ENCODE measurements around the gene POU6F1.

The POU6F1 gene

GRCh38 chr12:51209259-51209658, 8.6 kb downstream of the POU6F1 start:
- TF ChIP-seq CTCF (IDR thresholded peaks at IDR 0.05; ENCODE audit: low read length) (no peak), EZH2 (IDR thresholded peaks at IDR 0.05; ENCODE audit: borderline replicate concordance, low read length) (no peak)
- no peaks in the 10 kb centered on the region for H3K9me2 ChIP-seq (ENCODE audit: low read depth, low read length)
- no peaks in the 10 kb centered on the region for H3K4me1 ChIP-seq (ENCODE audit: insufficient read depth, low read length, severe bottlenecking)
- H3K9ac ChIP-seq (ENCODE audit: low read length), result no peak overlapping the region
- H3K4me2 ChIP-seq (ENCODE audit: low read length), result no peak overlapping the region
- no peaks in the 10 kb centered on the region for H3F3A ChIP-seq (ENCODE audit: insufficient read depth, low read length)
- no peaks in the 10 kb centered on the region for H3K27me3 ChIP-seq (ENCODE audit: insufficient read depth, low read length)
- H3K4me3 ChIP-seq (ENCODE audit: low read depth, low read length, poor library complexity, severe bottlenecking), result no peak overlapping the region
- no peaks in the 10 kb centered on the region for H4K20me1 ChIP-seq (ENCODE audit: insufficient read depth, low read length)
- H3K27ac ChIP-seq (ENCODE audit: low read depth, low read length, poor library complexity, severe bottlenecking), result no peak overlapping the region
- H3K9me3 ChIP-seq (ENCODE audit: low read length), result no peaks in the 10 kb centered on the region
- H3K79me2 ChIP-seq (ENCODE audit: insufficient read depth, low read length), result no peaks in the 10 kb centered on the region
- H2AFZ ChIP-seq (ENCODE audit: low read length), result no peak overlapping the region
- H3K36me3 ChIP-seq (ENCODE audit: insufficient read depth, low read length), result no peaks in the 10 kb centered on the region

- TF ChIP-seq EZH2 (IDR thresholded peaks at IDR 0.05; ENCODE audit: borderline replicate concordance, low read length), result no peak
- no peak for TF ChIP-seq CTCF (IDR thresholded peaks at IDR 0.05; ENCODE audit: low read length)
- no peaks in the 10 kb centered on the region for H3K27me3 ChIP-seq (ENCODE audit: insufficient read depth, low read length)
- no peak overlapping the region for H2AFZ ChIP-seq (ENCODE audit: low read length)
Observed at GRCh38 chr12:51208016-51208660, 9.7 kb downstream of the POU6F1 start.

GRCh38 chr12:51205350-51205749, 12.5 kb downstream of the POU6F1 start:
- Histone ChIP-seq H2AFZ (ENCODE audit: low read length) (no peak overlapping the region), H3K79me2 (ENCODE audit: insufficient read depth, low read length) (no peaks in the 10 kb centered on the region), H3F3A (ENCODE audit: insufficient read depth, low read length) (no peaks in the 10 kb centered on the region), H3K9me2 (ENCODE audit: low read depth, low read length) (no peaks in the 10 kb centered on the region), H4K20me1 (ENCODE audit: insufficient read depth, low read length) (no peaks in the 10 kb centered on the region), H3K9me3 (ENCODE audit: low read length) (no peaks in the 10 kb centered on the region), H3K4me1 (ENCODE audit: insufficient read depth, low read length, severe bottlenecking) (no peaks in the 10 kb centered on the region), H3K9ac (ENCODE audit: low read length) (no peak overlapping the region), H3K36me3 (ENCODE audit: insufficient read depth, low read length) (no peaks in the 10 kb centered on the region), H3K4me2 (ENCODE audit: low read length) (no peak overlapping the region), H3K27me3 (ENCODE audit: insufficient read depth, low read length) (no peaks in the 10 kb centered on the region), H3K4me3 (ENCODE audit: low read depth, low read length, poor library complexity, severe bottlenecking) (no peak overlapping the region), H3K27ac (ENCODE audit: low read depth, low read length, poor library complexity, severe bottlenecking) (no peak overlapping the region)
- TF ChIP-seq EZH2 (IDR thresholded peaks at IDR 0.05; ENCODE audit: borderline replicate concordance, low read length) (no peak), CTCF (IDR thresholded peaks at IDR 0.05; ENCODE audit: low read length) (no peak)

More at GRCh38 chr12:51208016-51208660, 9.7 kb downstream of the POU6F1 start:
- no peak overlapping the region for H3K9ac ChIP-seq (ENCODE audit: low read length)
- H3K27ac ChIP-seq (ENCODE audit: low read depth, low read length, poor library complexity, severe bottlenecking), result no peak overlapping the region
- H3K36me3 ChIP-seq (ENCODE audit: insufficient read depth, low read length), result no peaks in the 10 kb centered on the region
- H3K4me2 ChIP-seq (ENCODE audit: low read length), result no peak overlapping the region
- H3K9me2 ChIP-seq (ENCODE audit: low read depth, low read length), result no peaks in the 10 kb centered on the region
- H3F3A ChIP-seq (ENCODE audit: insufficient read depth, low read length), result no peaks in the 10 kb centered on the region
- H4K20me1 ChIP-seq (ENCODE audit: insufficient read depth, low read length), result no peaks in the 10 kb centered on the region
- H3K79me2 ChIP-seq (ENCODE audit: insufficient read depth, low read length), result no peaks in the 10 kb centered on the region
- no peaks in the 10 kb centered on the region for H3K4me1 ChIP-seq (ENCODE audit: insufficient read depth, low read length, severe bottlenecking)
- H3K4me3 ChIP-seq (ENCODE audit: low read depth, low read length, poor library complexity, severe bottlenecking), result no peak overlapping the region
- no peaks in the 10 kb centered on the region for H3K9me3 ChIP-seq (ENCODE audit: low read length)
